Loucy (cell line): ENCODE results near the gene SENP7.

ENCODE experiments used
- CTCF ChIP-seq: fragments of 200-600 bp; sonication (generic); conservative IDR thresholded peaks from 2 replicates; pipeline ENCODE4 v1.5.1; 2014; ENCODE audit warnings: mild to moderate bottlenecking, antibody characterized with exemption, low read length
- EZH2phosphoT487 ChIP-seq: fragments of 200-600 bp; IDR thresholded peaks from 2 replicates; pipeline ENCODE4 v1.6.1; 2018; ENCODE audit warnings: antibody characterized with exemption, mild to moderate bottlenecking, moderate library complexity, borderline replicate concordance

DNA sequence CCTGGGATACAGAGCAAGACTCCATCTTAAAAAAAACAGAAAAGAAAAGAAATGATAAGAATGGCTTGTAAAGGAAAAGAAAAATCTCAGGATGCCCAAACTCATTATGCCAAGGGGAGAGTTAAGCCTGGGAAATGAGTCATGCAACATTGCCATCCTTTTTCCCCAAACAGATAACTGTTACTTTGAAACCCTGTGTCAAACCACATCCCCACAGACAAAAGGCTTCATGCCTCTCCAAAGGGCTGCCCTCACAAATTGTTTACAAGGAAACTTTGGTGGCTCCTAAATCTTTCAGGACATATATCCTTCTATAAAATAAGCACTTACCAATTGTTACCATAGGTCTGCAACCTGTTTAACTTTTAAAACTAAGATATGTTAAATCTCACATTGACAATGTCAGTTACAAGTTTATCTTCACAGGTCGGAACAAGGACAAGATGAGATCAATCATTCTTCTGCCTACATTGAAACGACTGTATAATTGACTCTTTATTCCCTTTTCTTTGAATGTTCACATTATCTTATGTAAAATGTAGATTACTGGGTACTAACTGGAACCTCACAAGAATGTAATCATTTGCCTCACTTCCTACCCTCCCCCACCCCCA lies 18.6 kb upstream of the SENP7 start:
- TF ChIP-seq CTCF (no peak), EZH2phosphoT487 (no peak)
